ENCODE results near the gene KISS1R.

KISS1R gene

GRCh38 chr19:901216-902092 lies 15.7 kb upstream of the KISS1R start:
- no peak for ATAC-seq
- peak; percentile 95 for TF ChIP-seq ZFP3 (CRISPR knock-in tag; IDR thresholded peaks at IDR 0.05)
- TF ChIP-seq, protein P1, sequence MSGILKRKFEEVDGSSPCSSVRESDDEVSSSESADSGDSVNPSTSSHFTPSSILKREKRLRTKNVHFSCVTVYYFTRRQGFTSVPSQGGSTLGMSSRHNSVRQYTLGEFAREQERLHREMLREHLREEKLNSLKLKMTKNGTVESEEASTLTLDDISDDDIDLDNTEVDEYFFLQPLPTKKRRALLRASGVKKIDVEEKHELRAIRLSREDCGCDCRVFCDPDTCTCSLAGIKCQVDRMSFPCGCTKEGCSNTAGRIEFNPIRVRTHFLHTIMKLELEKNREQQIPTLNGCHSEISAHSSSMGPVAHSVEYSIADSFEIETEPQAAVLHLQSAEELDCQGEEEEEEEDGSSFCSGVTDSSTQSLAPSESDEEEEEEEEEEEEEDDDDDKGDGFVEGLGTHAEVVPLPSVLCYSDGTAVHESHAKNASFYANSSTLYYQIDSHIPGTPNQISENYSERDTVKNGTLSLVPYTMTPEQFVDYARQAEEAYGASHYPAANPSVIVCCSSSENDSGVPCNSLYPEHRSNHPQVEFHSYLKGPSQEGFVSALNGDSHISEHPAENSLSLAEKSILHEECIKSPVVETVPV (CRISPR knock-in tag; IDR thresholded peaks at IDR 0.05) = no peak

GRCh38 chr19:902093-902370 lies 15.1 kb upstream of the KISS1R start:
- TF ChIP-seq ESRRG (CRISPR knock-in tag; IDR thresholded peaks at IDR 0.05) (no peak), TSHZ2 (CRISPR knock-in tag; IDR thresholded peaks at IDR 0.05) (no peak), CREB5 (CRISPR knock-in tag; IDR thresholded peaks at IDR 0.05; ENCODE audit: low read depth) (no peak), BACH2 (CRISPR knock-in tag; IDR thresholded peaks at IDR 0.05; ENCODE audit: borderline replicate concordance) (no peak), TCF4 (CRISPR knock-in tag; IDR thresholded peaks at IDR 0.05; ENCODE audit: borderline replicate concordance) (no peak), ZNF565 (CRISPR knock-in tag; conservative IDR thresholded peaks at IDR 0.05; ENCODE audit: low read depth) (no peak), GLIS3 (CRISPR knock-in tag; IDR thresholded peaks at IDR 0.05) (no peak), SNAI2 (CRISPR knock-in tag; IDR thresholded peaks at IDR 0.05) (no peak), ZNF8 (CRISPR knock-in tag; IDR thresholded peaks at IDR 0.05) (no peak), ZC3H10 (CRISPR knock-in tag; IDR thresholded peaks at IDR 0.05) (no peak), RARB (CRISPR knock-in tag; IDR thresholded peaks at IDR 0.05) (no peak), PATZ1 (CRISPR knock-in tag; IDR thresholded peaks at IDR 0.05; ENCODE audit: borderline replicate concordance) (no peak), ZNF70 (CRISPR knock-in tag; IDR thresholded peaks at IDR 0.05) (no peak), ARNTL (CRISPR knock-in tag; IDR thresholded peaks at IDR 0.05; ENCODE audit: borderline replicate concordance, low read depth) (no peak), PPARA (CRISPR knock-in tag; IDR thresholded peaks at IDR 0.05; ENCODE audit: borderline replicate concordance) (no peak), OSR1 (CRISPR knock-in tag; IDR thresholded peaks at IDR 0.05) (no peak)
- no peak for ATAC-seq

GRCh38 chr19:902446-903226 lies 14.5 kb upstream of the KISS1R start:
- ATAC-seq = no peak
- TF ChIP-seq CSDC2 (CRISPR knock-in tag; IDR thresholded peaks at IDR 0.05) = no peak
- no peak for TF ChIP-seq RARB (CRISPR knock-in tag; IDR thresholded peaks at IDR 0.05)
- no peak for TF ChIP-seq PPARA (CRISPR knock-in tag; IDR thresholded peaks at IDR 0.05; ENCODE audit: borderline replicate concordance)
- no peak for TF ChIP-seq ZNF8 (CRISPR knock-in tag; IDR thresholded peaks at IDR 0.05)
- TF ChIP-seq TOX (CRISPR knock-in tag; IDR thresholded peaks at IDR 0.05; ENCODE audit: borderline replicate concordance) = no peak
- no peak for TF ChIP-seq TSHZ2 (CRISPR knock-in tag; IDR thresholded peaks at IDR 0.05)
- no peak for TF ChIP-seq TCF4 (CRISPR knock-in tag; IDR thresholded peaks at IDR 0.05; ENCODE audit: borderline replicate concordance)

Data from SK-N-SH treated with all-trans-retinoic acid at 6 μM for 48 hours (cell line).